ENCODE data around the gene CTNNA3. TPM values are rescaled to one million over a fixed set of nuclear protein-coding genes. Genes with fewer than 3 reads are reported as not detected.
A peak's percentile ranks its signal among the peaks of the same experiment; 100 is the strongest.

The CTNNA3 gene
- total RNA-seq, 1 experiment from 2014 or later = 0.85 TPM

DNA sequence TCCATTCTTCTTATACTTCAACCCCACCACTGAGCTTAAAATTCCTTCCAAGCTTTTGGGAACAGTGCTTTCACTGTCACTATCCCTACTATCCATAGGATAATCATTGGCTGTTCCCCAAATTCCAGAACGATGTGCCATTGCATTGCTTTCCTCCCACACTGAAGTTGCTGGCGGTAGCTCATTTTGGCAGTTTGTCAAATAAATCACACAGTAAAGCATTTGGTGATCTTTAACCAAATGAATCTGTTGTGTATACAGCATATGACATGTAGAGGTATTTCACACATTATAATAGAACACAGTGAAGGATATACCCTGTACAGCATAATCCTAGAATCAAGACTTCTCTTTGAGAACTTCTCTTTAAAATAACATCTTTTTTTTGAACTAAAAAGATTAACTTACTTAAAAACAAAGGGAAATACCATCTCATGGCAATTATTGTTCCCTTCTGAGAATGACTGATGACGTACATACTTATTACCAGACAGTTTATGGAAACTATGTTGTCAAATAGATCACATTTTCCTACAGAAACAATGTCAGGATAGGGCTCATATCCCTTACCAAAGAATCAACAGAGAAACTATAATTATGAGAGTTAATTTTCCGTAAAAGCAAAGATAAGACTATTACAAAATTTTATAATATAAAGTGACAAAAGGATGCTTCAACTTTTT is 93.6 kb downstream of the CTNNA3 start:
- no peaks in the 10 kb centered on the region for H3K36me3 ChIP-seq (ENCODE audit: control insufficient read depth, insufficient read depth, low read length)
- DNase-seq (ENCODE audit: low read depth, low spot score) (peak; percentile 77), ATAC-seq (peak; percentile 67)
- no peaks in the 10 kb centered on the region for H3K27me3 ChIP-seq (ENCODE audit: control insufficient read depth, insufficient read depth, low read length)
- intact Hi-C loops (cut with micrococcal nuclease; ENCODE audit: unreplicated experiment) (no loop called here), in situ Hi-C loops (cut with HindIII; ENCODE audit: low pct_unique_long_range_greater_than_20kb, low sequenced_read_pairs) (no loop called here)
- no peak overlapping the region for H3K4me3 ChIP-seq (ENCODE audit: low read depth in 2 of 2, low read length in 2 of 2)
- ChIA-PET POLR2A (no interaction called here), CTCF (no interaction called here)
- BruUV-seq (replicated peaks) = no TSS peak
- peaks cover 4% of the 10 kb centered on the region; the same call in 1 of the 2 replicates for H3K9me3 ChIP-seq (ENCODE audit: control insufficient read depth, insufficient read depth, low read depth, low read length)
- no peak for TF ChIP-seq TCF7L2 (IDR thresholded peaks at IDR 0.05; ENCODE audit: low read depth, low read length)
- TF ChIP-seq, protein P1, sequence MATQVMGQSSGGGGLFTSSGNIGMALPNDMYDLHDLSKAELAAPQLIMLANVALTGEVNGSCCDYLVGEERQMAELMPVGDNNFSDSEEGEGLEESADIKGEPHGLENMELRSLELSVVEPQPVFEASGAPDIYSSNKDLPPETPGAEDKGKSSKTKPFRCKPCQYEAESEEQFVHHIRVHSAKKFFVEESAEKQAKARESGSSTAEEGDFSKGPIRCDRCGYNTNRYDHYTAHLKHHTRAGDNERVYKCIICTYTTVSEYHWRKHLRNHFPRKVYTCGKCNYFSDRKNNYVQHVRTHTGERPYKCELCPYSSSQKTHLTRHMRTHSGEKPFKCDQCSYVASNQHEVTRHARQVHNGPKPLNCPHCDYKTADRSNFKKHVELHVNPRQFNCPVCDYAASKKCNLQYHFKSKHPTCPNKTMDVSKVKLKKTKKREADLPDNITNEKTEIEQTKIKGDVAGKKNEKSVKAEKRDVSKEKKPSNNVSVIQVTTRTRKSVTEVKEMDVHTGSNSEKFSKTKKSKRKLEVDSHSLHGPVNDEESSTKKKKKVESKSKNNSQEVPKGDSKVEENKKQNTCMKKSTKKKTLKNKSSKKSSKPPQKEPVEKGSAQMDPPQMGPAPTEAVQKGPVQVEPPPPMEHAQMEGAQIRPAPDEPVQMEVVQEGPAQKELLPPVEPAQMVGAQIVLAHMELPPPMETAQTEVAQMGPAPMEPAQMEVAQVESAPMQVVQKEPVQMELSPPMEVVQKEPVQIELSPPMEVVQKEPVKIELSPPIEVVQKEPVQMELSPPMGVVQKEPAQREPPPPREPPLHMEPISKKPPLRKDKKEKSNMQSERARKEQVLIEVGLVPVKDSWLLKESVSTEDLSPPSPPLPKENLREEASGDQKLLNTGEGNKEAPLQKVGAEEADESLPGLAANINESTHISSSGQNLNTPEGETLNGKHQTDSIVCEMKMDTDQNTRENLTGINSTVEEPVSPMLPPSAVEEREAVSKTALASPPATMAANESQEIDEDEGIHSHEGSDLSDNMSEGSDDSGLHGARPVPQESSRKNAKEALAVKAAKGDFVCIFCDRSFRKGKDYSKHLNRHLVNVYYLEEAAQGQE (IDR thresholded peaks at IDR 0.05; ENCODE audit: insufficient read depth in 1 of 2, low read depth in 2 of 2, low read length in 1 of 2) = no peak
- no peak for TF ChIP-seq POLR2AphosphoS5 (IDR thresholded peaks at IDR 0.05; ENCODE audit: low read depth, low read length)
- TF ChIP-seq, protein P2, sequence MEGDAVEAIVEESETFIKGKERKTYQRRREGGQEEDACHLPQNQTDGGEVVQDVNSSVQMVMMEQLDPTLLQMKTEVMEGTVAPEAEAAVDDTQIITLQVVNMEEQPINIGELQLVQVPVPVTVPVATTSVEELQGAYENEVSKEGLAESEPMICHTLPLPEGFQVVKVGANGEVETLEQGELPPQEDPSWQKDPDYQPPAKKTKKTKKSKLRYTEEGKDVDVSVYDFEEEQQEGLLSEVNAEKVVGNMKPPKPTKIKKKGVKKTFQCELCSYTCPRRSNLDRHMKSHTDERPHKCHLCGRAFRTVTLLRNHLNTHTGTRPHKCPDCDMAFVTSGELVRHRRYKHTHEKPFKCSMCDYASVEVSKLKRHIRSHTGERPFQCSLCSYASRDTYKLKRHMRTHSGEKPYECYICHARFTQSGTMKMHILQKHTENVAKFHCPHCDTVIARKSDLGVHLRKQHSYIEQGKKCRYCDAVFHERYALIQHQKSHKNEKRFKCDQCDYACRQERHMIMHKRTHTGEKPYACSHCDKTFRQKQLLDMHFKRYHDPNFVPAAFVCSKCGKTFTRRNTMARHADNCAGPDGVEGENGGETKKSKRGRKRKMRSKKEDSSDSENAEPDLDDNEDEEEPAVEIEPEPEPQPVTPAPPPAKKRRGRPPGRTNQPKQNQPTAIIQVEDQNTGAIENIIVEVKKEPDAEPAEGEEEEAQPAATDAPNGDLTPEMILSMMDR (IDR thresholded peaks at IDR 0.05) = no peak
- no peak for TF ChIP-seq SIN3A (IDR thresholded peaks at IDR 0.05; ENCODE audit: borderline replicate concordance, insufficient read depth, low read depth, low read length)
- H3K27ac ChIP-seq (ENCODE audit: low read length) = peak overlapping the region; percentile 8; the same call in 1 of the 2 replicates
- H3K4me1 ChIP-seq (ENCODE audit: control insufficient read depth, insufficient read depth, low read length) = peaks cover 12% of the 10 kb centered on the region

DNA sequence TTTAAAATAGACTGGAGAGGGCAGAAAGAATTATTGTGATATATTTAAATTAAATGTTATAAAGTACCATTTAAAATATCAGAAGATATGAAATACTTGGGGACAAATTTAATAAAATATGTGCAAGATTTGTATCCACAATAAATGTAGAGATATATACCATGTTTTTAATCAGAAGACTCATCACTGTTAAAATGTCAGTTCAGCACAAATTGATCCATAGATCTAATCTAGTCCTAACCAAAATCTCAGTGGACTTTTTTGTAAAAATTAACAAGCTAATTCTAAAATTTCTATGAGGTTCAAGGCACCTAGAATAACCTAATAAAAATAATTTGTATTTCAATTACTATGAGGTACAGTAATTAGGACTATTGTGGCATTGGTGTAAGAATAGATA is 96.4 kb downstream of the CTNNA3 start:
- no peak for ATAC-seq
- Histone ChIP-seq H3K4me1 (ENCODE audit: control insufficient read depth, insufficient read depth, low read length) (no peaks in the 10 kb centered on the region), H3K9me3 (ENCODE audit: control insufficient read depth, insufficient read depth, low read depth, low read length) (peaks cover 4% of the 10 kb centered on the region; the same call in 1 of the 2 replicates), H3K4me3 (ENCODE audit: low read depth in 2 of 2, low read length in 2 of 2) (no peak overlapping the region), H3K36me3 (ENCODE audit: control insufficient read depth, insufficient read depth, low read length) (no peaks in the 10 kb centered on the region), H3K27me3 (ENCODE audit: control insufficient read depth, insufficient read depth, low read length) (no peaks in the 10 kb centered on the region), H3K27ac (ENCODE audit: low read length) (no peak overlapping the region)
- TF ChIP-seq, protein P1 (IDR thresholded peaks at IDR 0.05; ENCODE audit: insufficient read depth in 1 of 2, low read depth in 2 of 2, low read length in 1 of 2) = no peak
- no peak for TF ChIP-seq SIN3A (IDR thresholded peaks at IDR 0.05; ENCODE audit: borderline replicate concordance, insufficient read depth, low read depth, low read length)
- TF ChIP-seq, protein P2 (IDR thresholded peaks at IDR 0.05) = no peak
- no peak for TF ChIP-seq TCF7L2 (IDR thresholded peaks at IDR 0.05; ENCODE audit: low read depth, low read length)
- no peak for TF ChIP-seq POLR2AphosphoS5 (IDR thresholded peaks at IDR 0.05; ENCODE audit: low read depth, low read length)
- intact Hi-C loops (cut with micrococcal nuclease; ENCODE audit: unreplicated experiment) = no loop called here
- BruUV-seq (replicated peaks) = no TSS peak
- no peak for DNase-seq (ENCODE audit: low read depth, low spot score)
- POLR2A ChIA-PET = interaction anchor here (0.6 kb wide), 1 partner anchor 165 kb away, joined by 3 read pairs; no protein-coding TSS in a partner anchor
- CTCF ChIA-PET = no interaction called here
- in situ Hi-C loops (cut with HindIII; ENCODE audit: low pct_unique_long_range_greater_than_20kb, low sequenced_read_pairs) = no loop called here
